ENCODE data around the gene TNRC18. TPM values are rescaled to one million over a fixed set of nuclear protein-coding genes. Genes with fewer than 3 reads are reported as not detected.

TNRC18 gene
- polyA plus RNA-seq, 1 of the 3 experiments (the other 2 are of a cell fraction) = 34.4 TPM

DNA sequence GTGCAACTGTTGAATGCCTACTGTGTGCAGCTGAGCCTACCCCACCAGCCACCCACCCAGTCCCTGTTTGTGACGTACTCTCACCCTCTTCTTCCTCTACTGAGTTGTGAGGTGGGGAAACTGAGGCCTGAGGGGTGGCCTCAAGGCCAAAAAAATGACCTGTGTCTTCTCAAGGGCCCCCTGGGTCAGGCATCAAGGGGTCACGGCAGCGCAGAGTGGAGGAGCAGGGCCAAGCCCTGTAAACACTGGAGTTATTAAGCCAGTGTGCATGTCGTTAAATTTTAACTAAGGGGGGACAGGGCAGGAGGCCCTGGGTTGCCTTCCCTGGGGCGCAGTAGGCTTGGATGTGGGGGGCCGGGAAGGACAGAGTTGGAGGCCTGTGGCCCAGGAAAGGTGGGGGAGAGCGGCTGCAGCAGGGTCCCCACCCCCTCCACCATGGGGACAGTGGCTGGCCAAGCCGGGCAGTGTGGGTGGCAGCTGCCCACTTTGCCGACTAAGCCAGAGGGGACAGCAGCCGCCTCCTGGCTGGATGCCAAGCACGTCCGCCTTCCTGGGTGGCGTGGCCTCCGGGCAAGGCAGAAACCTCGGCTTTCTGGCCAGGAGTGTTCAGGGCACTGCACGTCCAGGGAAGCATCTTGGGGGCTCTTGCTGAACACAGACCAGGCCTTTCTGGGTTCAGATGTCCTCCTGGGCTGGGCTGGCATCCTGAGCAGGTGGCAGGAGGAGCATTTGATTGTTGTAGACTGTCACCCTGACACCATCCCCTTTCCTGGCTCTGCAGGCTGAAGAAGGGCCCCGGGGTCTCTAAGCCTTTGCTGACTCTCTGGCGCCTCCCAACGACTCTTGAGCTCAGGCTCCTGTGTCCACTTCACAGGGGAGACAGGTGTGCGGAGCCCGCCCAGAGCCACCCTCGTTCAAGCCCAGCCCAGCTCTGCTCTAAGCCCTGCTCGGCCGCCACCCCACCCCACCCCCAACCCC lies 139.0 kb downstream of the TNRC18 start:
- POLR2A ChIA-PET = interaction anchor here (0.6 to 3.3 kb wide), 5 partner anchors 8 to 274 kb away, joined by 3 to 25 read pairs (median 3); no protein-coding TSS in a partner anchor
- peak overlapping the region in 1 of 2 experiments; percentile 87; a peak in 2 of 4 replicates for H3K27ac ChIP-seq (ENCODE audit: low read depth in 2 of 2, low read length in 1 of 2)
- H3K4me2 ChIP-seq = peak overlapping the region; percentile 31
- H4K20me1 ChIP-seq (ENCODE audit: insufficient read depth) = 0 out of 2 replicates have a peak, but pooled peaks cover 3% of the 10 kb centered on the region
- H3F3A ChIP-seq (replicated peaks; ENCODE audit: insufficient read depth) = peaks cover 12% of the 10 kb centered on the region
- H3K79me2 ChIP-seq (ENCODE audit: insufficient read depth) = no peaks in the 10 kb centered on the region
- DNase-seq = peak; percentile 90
- H3K9me2 ChIP-seq = no peaks in the 10 kb centered on the region
- H3K9ac ChIP-seq = no peak overlapping the region
- WGBS (ENCODE audit: low lambda C conversion rate) = 35% methylated on average over 22 of the region's 24 CpGs
- H3K4me1 ChIP-seq (ENCODE audit: control insufficient read depth in 1 of 2, insufficient read depth in 2 of 2, low read depth in 1 of 2, low read length in 1 of 2) = peaks cover 4 to 16% of the 10 kb centered on the region in 2 experiments; a peak in 1 of 4 replicates
- H3K4me3 ChIP-seq (ENCODE audit: low read depth in 2 of 2, low read length in 1 of 2) = peak overlapping the region in 1 of 2 experiments; percentile 63; a peak in 1 of 4 replicates
- no peaks in the 10 kb centered on the region for H3K27me3 ChIP-seq (ENCODE audit: insufficient read depth)
- CTCF ChIA-PET = interaction anchor here (0.5 to 7.3 kb wide), 28 partner anchors 9 to 191 kb away, joined by 3 to 113 read pairs (median 4); no protein-coding TSS in a partner anchor
- H3K36me3 ChIP-seq (replicated peaks in 1 of 2; ENCODE audit: control insufficient read depth in 1 of 2, insufficient read depth in 2 of 2, low read length in 1 of 2) = peaks cover 0 to 3% of the 10 kb centered on the region in 2 experiments
- H2AFZ ChIP-seq (ENCODE audit: low read depth) = no peak overlapping the region
- no peaks in the 10 kb centered on the region for H3K9me3 ChIP-seq
- TF ChIP-seq RFX5 (IDR thresholded peaks at IDR 0.05; ENCODE audit: low read length) (no peak), MXI1 (IDR thresholded peaks at IDR 0.05; ENCODE audit: low read depth, low read length) (peak; percentile 73; the same call in 1 of the 2 replicates), NFIC (IDR thresholded peaks at IDR 0.05; ENCODE audit: borderline replicate concordance) (peak; percentile 65), RXRA (IDR thresholded peaks at IDR 0.05; ENCODE audit: borderline replicate concordance, low read depth) (no peak), RAD21 (IDR thresholded peaks at IDR 0.05; ENCODE audit: low read length) (peak; percentile 86), GABPA (IDR thresholded peaks at IDR 0.05; ENCODE audit: low read depth) (no peak), USF1 (IDR thresholded peaks at IDR 0.05; ENCODE audit: borderline replicate concordance, low read depth) (no peak), TEAD4 (IDR thresholded peaks at IDR 0.05; ENCODE audit: borderline replicate concordance, insufficient read depth) (no peak), CTCF (IDR thresholded peaks at IDR 0.05) (peak; percentile 39; the same call in 1 of the 2 replicates), USF2 (IDR thresholded peaks at IDR 0.05; ENCODE audit: borderline replicate concordance, low read depth, low read length) (no peak), YY1 (IDR thresholded peaks at IDR 0.05; ENCODE audit: low read depth) (no peak), CHD2 (IDR thresholded peaks at IDR 0.05; ENCODE audit: low read length, partially characterized antibody) (peak; percentile 50), FOSL2 (IDR thresholded peaks at IDR 0.05; ENCODE audit: borderline replicate concordance, low read depth) (no peak), SMC3 (IDR thresholded peaks at IDR 0.05; ENCODE audit: low read depth, low read length) (peak; percentile 79), GATA2 (CRISPR knock-in tag; IDR thresholded peaks at IDR 0.05) (no peak), NRF1 (IDR thresholded peaks at IDR 0.05; ENCODE audit: low read depth, low read length) (no peak), ELF1 (IDR thresholded peaks at IDR 0.05) (no peak), TAF1 (IDR thresholded peaks at IDR 0.05; ENCODE audit: borderline replicate concordance, low read depth, low read length) (no peak), RCOR1 (IDR thresholded peaks at IDR 0.05; ENCODE audit: low read length) (0 out of 2 replicates have a peak, but pooled peaks have one; percentile 18), FOXJ3 (CRISPR knock-in tag; IDR thresholded peaks at IDR 0.05) (no peak)
- TF ChIP-seq, protein P1, sequence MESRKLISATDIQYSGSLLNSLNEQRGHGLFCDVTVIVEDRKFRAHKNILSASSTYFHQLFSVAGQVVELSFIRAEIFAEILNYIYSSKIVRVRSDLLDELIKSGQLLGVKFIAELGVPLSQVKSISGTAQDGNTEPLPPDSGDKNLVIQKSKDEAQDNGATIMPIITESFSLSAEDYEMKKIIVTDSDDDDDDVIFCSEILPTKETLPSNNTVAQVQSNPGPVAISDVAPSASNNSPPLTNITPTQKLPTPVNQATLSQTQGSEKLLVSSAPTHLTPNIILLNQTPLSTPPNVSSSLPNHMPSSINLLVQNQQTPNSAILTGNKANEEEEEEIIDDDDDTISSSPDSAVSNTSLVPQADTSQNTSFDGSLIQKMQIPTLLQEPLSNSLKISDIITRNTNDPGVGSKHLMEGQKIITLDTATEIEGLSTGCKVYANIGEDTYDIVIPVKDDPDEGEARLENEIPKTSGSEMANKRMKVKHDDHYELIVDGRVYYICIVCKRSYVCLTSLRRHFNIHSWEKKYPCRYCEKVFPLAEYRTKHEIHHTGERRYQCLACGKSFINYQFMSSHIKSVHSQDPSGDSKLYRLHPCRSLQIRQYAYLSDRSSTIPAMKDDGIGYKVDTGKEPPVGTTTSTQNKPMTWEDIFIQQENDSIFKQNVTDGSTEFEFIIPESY (IDR thresholded peaks at IDR 0.05; ENCODE audit: borderline replicate concordance, low read depth) = no peak
- TF ChIP-seq, protein P2, sequence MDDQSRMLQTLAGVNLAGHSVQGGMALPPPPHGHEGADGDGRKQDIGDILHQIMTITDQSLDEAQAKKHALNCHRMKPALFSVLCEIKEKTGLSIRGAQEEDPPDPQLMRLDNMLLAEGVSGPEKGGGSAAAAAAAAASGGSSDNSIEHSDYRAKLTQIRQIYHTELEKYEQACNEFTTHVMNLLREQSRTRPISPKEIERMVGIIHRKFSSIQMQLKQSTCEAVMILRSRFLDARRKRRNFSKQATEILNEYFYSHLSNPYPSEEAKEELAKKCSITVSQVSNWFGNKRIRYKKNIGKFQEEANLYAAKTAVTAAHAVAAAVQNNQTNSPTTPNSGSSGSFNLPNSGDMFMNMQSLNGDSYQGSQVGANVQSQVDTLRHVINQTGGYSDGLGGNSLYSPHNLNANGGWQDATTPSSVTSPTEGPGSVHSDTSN (IDR thresholded peaks at IDR 0.05) = no peak
- TF ChIP-seq, protein P3, sequence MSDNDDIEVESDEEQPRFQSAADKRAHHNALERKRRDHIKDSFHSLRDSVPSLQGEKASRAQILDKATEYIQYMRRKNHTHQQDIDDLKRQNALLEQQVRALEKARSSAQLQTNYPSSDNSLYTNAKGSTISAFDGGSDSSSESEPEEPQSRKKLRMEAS (IDR thresholded peaks at IDR 0.05; ENCODE audit: low read depth) = no peak
- TF ChIP-seq, protein P4, sequence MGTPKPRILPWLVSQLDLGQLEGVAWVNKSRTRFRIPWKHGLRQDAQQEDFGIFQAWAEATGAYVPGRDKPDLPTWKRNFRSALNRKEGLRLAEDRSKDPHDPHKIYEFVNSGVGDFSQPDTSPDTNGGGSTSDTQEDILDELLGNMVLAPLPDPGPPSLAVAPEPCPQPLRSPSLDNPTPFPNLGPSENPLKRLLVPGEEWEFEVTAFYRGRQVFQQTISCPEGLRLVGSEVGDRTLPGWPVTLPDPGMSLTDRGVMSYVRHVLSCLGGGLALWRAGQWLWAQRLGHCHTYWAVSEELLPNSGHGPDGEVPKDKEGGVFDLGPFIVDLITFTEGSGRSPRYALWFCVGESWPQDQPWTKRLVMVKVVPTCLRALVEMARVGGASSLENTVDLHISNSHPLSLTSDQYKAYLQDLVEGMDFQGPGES (IDR thresholded peaks at IDR 0.05; ENCODE audit: low read depth, low read length) = no peak

Data from SK-N-SH (cell line).